Fibroblast of lung (primary cell): ENCODE data around the gene WASHC3.

Source experiments
- CTCF ChIP-seq, 2 donors: IDR thresholded peaks in 1 of 2; conservative IDR thresholded peaks in 1 of 2; 1 replicate in 1 of 2; 2 replicates in 1 of 2; pipeline ENCODE4 v1.5.1; 2011 to 2012; ENCODE audit warnings: low read length in 2 of 2, control low read depth in 1 of 2, inconsistent platforms in 1 of 2, low read depth in 1 of 2, mild to moderate bottlenecking in 1 of 2
- EZH2 ChIP-seq: IDR thresholded peaks from 2 replicates; pipeline ENCODE4 v1.5.1; 2012; ENCODE audit warnings: low read length, control low read depth, mild to moderate bottlenecking; ENCODE audit errors: missing control alignments

- no peak for TF ChIP-seq CTCF (conservative IDR thresholded peaks at IDR 0.05 in 1 of 2, IDR thresholded peaks at IDR 0.05 in 1 of 2; ENCODE audit: low read depth in 1 of 2, low read length in 2 of 2)
- TF ChIP-seq EZH2 = no peak
Observed at GRCh38 chr12:101997102-101997501, 64.7 kb downstream of the WASHC3 start.
